K562 (cell line): ENCODE data around the gene GVQW3. TPM values are rescaled to one million over a fixed set of nuclear protein-coding genes. Genes with fewer than 3 reads are reported as not detected.

Experiments used
- BHLHE40 ChIP-seq: IDR thresholded peaks from 2 replicates; pipeline ENCODE4 v1.6.1; 2011; ENCODE audit warnings: low read length, improper control_type of control experiment
- BRCA1 ChIP-seq, 2 experiments: fragments of 450-650 bp in 1 of 2; sonication (generic) in 1 of 2; formaldehyde crosslinking in 1 of 2; IDR thresholded peaks; 2 replicates each; pipeline versions ENCODE4 v1.5.0 to v1.6.1; 2017 to 2020; ENCODE audit warnings: mild to moderate bottlenecking in 1 of 2, missing genetic modification reagents in 1 of 2
- CHD1 ChIP-seq: fragments of 200-600 bp; sonication (generic); IDR thresholded peaks from one replicate; pipeline ENCODE4 v1.6.1; 2012; ENCODE audit warnings: mild to moderate bottlenecking, moderate library complexity, low read length, inconsistent platforms
- GATAD2B ChIP-seq: fragments of 450-650 bp; IDR thresholded peaks from 2 replicates; pipeline ENCODE4 v1.6.1; 2017; ENCODE audit warnings: mild to moderate bottlenecking, borderline replicate concordance
- KDM5B ChIP-seq: fragments of 200-600 bp; sonication (generic); IDR thresholded peaks from 2 replicates; pipeline ENCODE4 v1.6.1; 2012; ENCODE audit warnings: low read depth, mild to moderate bottlenecking, moderate library complexity, low read length, control low read depth, inconsistent platforms; ENCODE audit not compliant: insufficient replicate concordance
- NFIC ChIP-seq: fragments of 450-650 bp; IDR thresholded peaks from 2 replicates; pipeline ENCODE4 v1.6.1; 2017; ENCODE audit warnings: mild to moderate bottlenecking, inconsistent platforms
- PCBP1 ChIP-seq: fragments of 200-400 bp; formaldehyde crosslinking; IDR thresholded peaks from 2 replicates; pipeline ENCODE4 v1.6.1; 2018; ENCODE audit warnings: mild to moderate bottlenecking, low read depth, low read length; ENCODE audit not compliant: poor library complexity, severe bottlenecking
- RCOR1 ChIP-seq, 2 experiments: IDR thresholded peaks; 2 replicates each; pipeline ENCODE4 v1.6.1; 2012; ENCODE audit warnings: low read depth in 2 of 2, low read length in 2 of 2, borderline replicate concordance in 1 of 2, improper control_type of control experiment in 1 of 2
- ZNF507 ChIP-seq: conservative IDR thresholded peaks from 2 replicates; pipeline ENCODE4 v1.6.1; 2017; ENCODE audit warnings: missing genetic modification characterization, missing compliant biosample characterization
- polyA plus RNA-seq, 8 experiments: library from polyadenylated mRNA; depleted of rRNA in 4 of 8; stranded (reverse) in 5 of 8; unstranded in 3 of 8; fragments of >200 nt; fragmentation: Nextera tagmentation in 2 of 8; fragmentation: Illumina TruSeq in 1 of 8; extraction: Ambion mirVana in 2 of 8; extraction: Trizol in 1 of 8; gene quantifications; 2 replicates each; pipeline versions ENCODE4 v1.2.1 to v1.2.3, GENCODE V29; 2011 to 2014; ENCODE audit warnings: inconsistent platforms in 1 of 8, missing spikeins in 1 of 8
- total RNA-seq, 7 experiments: library from RNA; depleted of rRNA in 6 of 7; stranded (reverse); fragments of >200 nt in 6 of 7; fragmentation: Illumina TruSeq in 2 of 7; extraction: Trizol in 2 of 7; gene quantifications; 2 replicates each; pipeline versions ENCODE4 v1.2.1 to v1.2.3, GENCODE V29; 2011 to 2021; ENCODE audit warnings: low replicate concordance in 1 of 7
- TF ChIP-seq, protein P1 (sequence below), 2 experiments: IDR thresholded peaks; 2 replicates each; pipeline ENCODE4 v1.6.1; 2011; ENCODE audit warnings: borderline replicate concordance in 1 of 2, control low read depth in 1 of 2, low read depth in 1 of 2, low read length in 1 of 2, mild to moderate bottlenecking in 1 of 2, mixed read lengths in 1 of 2, moderate library complexity in 1 of 2; ENCODE audit not compliant: insufficient read depth in 1 of 2, insufficient read length in 1 of 2, poor library complexity in 1 of 2, severe bottlenecking in 1 of 2; ENCODE audit errors: extremely low read depth in 1 of 2
- TF ChIP-seq, protein P2 (sequence below), 3 experiments: IDR thresholded peaks in 2 of 3; conservative IDR thresholded peaks in 1 of 3; 2 replicates each; pipeline ENCODE4 v1.5.1; 2011 to 2012; ENCODE audit warnings: low read length in 3 of 3, mild to moderate bottlenecking in 3 of 3, control low read depth in 2 of 3, improper control_type of control experiment in 1 of 3, inconsistent platforms in 1 of 3, low read depth in 1 of 3, mixed read lengths in 1 of 3, moderate library complexity in 1 of 3; ENCODE audit not compliant: insufficient read depth in 2 of 3
- TF ChIP-seq, protein P3 (sequence below): fragments of 450-650 bp; formaldehyde crosslinking; IDR thresholded peaks from 2 replicates; pipeline ENCODE4 v1.4.0; 2020; ENCODE audit warnings: mild to moderate bottlenecking, mixed read lengths
- TF ChIP-seq, protein P4 (sequence below), 2 experiments: fragments of 450-650 bp; IDR thresholded peaks; 2 replicates each; pipeline ENCODE4 v1.6.1; 2016
- TF ChIP-seq, protein P5 (sequence below): fragments of 450-650 bp; IDR thresholded peaks from 2 replicates; pipeline ENCODE4 v1.6.1; 2018; ENCODE audit not compliant: partially characterized antibody

The GVQW3 gene
- total and polyA plus RNA-seq, 9 of the 15 experiments (the other 6 are each of a cell fraction or from before 2014, with no cell fraction given), result 0.66 to 5.7 (median 2.1) TPM

DNA sequence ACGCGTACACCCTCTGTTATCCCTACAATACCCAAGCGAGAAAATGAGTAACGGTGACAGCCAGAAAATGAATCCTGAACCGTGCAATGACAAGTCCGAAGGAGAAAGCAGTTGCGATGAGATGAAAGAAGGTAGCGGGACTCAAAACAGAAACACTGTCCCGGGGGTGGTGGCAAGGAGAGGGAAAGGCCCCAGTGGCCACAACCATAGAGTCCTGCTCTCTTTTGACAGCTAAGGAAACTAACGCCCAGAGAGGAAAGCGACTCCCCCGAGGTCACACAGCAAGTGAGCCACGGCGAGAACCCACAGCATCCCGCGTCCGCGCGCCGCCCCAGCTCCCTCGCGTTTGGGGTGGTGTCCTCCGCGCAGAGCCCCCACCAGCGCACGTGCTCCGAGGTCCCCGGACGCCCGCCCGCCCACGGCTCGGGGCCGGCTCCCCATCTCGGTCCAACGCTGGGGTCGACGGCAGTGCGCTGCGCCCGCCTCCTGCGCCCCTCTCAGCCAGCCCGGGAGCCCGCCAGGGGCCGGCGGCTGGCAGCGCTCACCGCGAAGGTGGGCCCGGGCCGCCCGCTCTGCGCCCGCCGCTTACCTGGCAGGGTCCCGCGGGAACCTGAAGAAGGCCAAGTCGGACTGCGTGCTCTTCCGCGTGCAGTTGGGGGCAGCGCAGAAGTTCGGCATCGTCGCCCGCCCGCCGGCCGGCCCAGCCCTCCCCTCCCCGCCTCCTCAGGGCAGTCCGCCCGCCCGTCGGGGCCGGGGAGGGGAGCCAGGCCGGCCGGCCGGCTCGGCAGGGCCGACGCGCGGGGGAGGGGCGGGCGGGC lies 755 bp upstream of the GVQW3 start (continued):
- TF ChIP-seq, protein P1, sequence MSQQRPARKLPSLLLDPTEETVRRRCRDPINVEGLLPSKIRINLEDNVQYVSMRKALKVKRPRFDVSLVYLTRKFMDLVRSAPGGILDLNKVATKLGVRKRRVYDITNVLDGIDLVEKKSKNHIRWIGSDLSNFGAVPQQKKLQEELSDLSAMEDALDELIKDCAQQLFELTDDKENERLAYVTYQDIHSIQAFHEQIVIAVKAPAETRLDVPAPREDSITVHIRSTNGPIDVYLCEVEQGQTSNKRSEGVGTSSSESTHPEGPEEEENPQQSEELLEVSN (IDR thresholded peaks at IDR 0.05; ENCODE audit: borderline replicate concordance in 1 of 2, extremely low read depth in 1 of 2, insufficient read depth in 1 of 2, insufficient read length in 1 of 2, low read depth in 1 of 2, low read length in 1 of 2, poor library complexity in 1 of 2, severe bottlenecking in 1 of 2), result peak; percentile 44 to 61
- TF ChIP-seq BRCA1 (IDR thresholded peaks at IDR 0.05), result no peak
- no peak for TF ChIP-seq BRCA1 (CRISPR knock-in tag; IDR thresholded peaks at IDR 0.05)
- TF ChIP-seq, protein P2, sequence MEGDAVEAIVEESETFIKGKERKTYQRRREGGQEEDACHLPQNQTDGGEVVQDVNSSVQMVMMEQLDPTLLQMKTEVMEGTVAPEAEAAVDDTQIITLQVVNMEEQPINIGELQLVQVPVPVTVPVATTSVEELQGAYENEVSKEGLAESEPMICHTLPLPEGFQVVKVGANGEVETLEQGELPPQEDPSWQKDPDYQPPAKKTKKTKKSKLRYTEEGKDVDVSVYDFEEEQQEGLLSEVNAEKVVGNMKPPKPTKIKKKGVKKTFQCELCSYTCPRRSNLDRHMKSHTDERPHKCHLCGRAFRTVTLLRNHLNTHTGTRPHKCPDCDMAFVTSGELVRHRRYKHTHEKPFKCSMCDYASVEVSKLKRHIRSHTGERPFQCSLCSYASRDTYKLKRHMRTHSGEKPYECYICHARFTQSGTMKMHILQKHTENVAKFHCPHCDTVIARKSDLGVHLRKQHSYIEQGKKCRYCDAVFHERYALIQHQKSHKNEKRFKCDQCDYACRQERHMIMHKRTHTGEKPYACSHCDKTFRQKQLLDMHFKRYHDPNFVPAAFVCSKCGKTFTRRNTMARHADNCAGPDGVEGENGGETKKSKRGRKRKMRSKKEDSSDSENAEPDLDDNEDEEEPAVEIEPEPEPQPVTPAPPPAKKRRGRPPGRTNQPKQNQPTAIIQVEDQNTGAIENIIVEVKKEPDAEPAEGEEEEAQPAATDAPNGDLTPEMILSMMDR (IDR thresholded peaks at IDR 0.05 in 2 of 3, conservative IDR thresholded peaks at IDR 0.05 in 1 of 3; ENCODE audit: insufficient read depth in 2 of 3, low read depth in 1 of 3, low read length in 3 of 3), result no peak
- peak; percentile 27; the same call in 1 of the 2 replicates for TF ChIP-seq NFIC
- TF ChIP-seq GATAD2B, result peak; percentile 76; the same call in 1 of the 2 replicates
- TF ChIP-seq CHD1, result peak; percentile 35
- TF ChIP-seq KDM5B, result peak; percentile 27
- TF ChIP-seq BHLHE40, result peak; percentile 7; the same call in 1 of the 2 replicates
- TF ChIP-seq ZNF507, result no peak
- TF ChIP-seq, protein P3, sequence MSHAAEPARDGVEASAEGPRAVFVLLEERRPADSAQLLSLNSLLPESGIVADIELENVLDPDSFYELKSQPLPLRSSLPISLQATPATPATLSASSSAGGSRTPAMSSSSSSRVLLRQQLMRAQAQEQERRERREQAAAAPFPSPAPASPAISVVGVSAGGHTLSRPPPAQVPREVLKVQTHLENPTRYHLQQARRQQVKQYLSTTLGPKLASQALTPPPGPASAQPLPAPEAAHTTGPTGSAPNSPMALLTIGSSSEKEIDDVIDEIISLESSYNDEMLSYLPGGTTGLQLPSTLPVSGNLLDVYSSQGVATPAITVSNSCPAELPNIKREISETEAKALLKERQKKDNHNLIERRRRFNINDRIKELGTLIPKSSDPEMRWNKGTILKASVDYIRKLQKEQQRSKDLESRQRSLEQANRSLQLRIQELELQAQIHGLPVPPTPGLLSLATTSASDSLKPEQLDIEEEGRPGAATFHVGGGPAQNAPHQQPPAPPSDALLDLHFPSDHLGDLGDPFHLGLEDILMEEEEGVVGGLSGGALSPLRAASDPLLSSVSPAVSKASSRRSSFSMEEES (CRISPR knock-in tag), result no peak
- TF ChIP-seq RCOR1 (IDR thresholded peaks at IDR 0.05; ENCODE audit: borderline replicate concordance in 1 of 2, low read depth in 2 of 2, low read length in 2 of 2), result peak in 1 of 2 experiments; percentile 45; a peak in 2 of 4 replicates
- TF ChIP-seq, protein P4, sequence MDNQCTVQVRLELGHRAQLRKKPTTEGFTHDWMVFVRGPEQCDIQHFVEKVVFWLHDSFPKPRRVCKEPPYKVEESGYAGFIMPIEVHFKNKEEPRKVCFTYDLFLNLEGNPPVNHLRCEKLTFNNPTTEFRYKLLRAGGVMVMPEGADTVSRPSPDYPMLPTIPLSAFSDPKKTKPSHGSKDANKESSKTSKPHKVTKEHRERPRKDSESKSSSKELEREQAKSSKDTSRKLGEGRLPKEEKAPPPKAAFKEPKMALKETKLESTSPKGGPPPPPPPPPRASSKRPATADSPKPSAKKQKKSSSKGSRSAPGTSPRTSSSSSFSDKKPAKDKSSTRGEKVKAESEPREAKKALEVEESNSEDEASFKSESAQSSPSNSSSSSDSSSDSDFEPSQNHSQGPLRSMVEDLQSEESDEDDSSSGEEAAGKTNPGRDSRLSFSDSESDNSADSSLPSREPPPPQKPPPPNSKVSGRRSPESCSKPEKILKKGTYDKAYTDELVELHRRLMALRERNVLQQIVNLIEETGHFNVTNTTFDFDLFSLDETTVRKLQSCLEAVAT (IDR thresholded peaks at IDR 0.05), result 0 out of 4 replicates have a peak, but pooled peaks of 1 of the 2 experiments have one; percentile 21
- TF ChIP-seq, protein P5, sequence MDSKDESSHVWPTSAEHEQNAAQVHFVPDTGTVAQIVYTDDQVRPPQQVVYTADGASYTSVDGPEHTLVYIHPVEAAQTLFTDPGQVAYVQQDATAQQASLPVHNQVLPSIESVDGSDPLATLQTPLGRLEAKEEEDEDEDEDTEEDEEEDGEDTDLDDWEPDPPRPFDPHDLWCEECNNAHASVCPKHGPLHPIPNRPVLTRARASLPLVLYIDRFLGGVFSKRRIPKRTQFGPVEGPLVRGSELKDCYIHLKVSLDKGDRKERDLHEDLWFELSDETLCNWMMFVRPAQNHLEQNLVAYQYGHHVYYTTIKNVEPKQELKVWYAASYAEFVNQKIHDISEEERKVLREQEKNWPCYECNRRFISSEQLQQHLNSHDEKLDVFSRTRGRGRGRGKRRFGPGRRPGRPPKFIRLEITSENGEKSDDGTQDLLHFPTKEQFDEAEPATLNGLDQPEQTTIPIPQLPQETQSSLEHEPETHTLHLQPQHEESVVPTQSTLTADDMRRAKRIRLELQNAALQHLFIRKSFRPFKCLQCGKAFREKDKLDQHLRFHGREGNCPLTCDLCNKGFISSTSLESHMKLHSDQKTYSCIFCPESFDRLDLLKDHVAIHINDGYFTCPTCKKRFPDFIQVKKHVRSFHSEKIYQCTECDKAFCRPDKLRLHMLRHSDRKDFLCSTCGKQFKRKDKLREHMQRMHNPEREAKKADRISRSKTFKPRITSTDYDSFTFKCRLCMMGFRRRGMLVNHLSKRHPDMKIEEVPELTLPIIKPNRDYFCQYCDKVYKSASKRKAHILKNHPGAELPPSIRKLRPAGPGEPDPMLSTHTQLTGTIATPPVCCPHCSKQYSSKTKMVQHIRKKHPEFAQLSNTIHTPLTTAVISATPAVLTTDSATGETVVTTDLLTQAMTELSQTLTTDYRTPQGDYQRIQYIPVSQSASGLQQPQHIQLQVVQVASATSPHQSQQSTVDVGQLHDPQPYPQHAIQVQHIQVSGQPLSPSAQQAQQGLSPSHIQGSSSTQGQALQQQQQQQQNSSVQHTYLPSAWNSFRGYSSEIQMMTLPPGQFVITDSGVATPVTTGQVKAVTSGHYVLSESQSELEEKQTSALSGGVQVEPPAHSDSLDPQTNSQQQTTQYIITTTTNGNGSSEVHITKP, result peak; percentile 42
- peak; percentile 66 for TF ChIP-seq PCBP1
